Hematopoietic multipotent progenitor cell treated with erythropoietin and hydrocortisone succinate and interleukin-3 and kit ligand, for 6 days (in vitro differentiated cells): ENCODE measurements around the gene ENGASE.

ENCODE experiments used
- DNase-seq: peaks from one replicate; pipeline ENCODE4 v3.0.0-alpha.2; 2015

ENGASE gene

GRCh38 chr17:79116575-79117368, 42.1 kb downstream of the ENGASE start:
- no peak for DNase-seq

- DNase-seq, result no peak
These were observed 43.4 kb downstream of the ENGASE start for GRCh38 chr17:79117905-79118487.

GRCh38 chr17:79118924-79119323, 44.3 kb downstream of the ENGASE start:
- no peak for DNase-seq

- no peak for DNase-seq
These were observed 45.6 kb downstream of the ENGASE start for GRCh38 chr17:79120259-79120658.

GRCh38 chr17:79123988-79124387, 49.4 kb downstream of the ENGASE start:
- no peak for DNase-seq

GRCh38 chr17:79124513-79125209, 50.0 kb downstream of the ENGASE start:
- DNase-seq, result no peak

- DNase-seq, result no peak
These were observed 50.9 kb downstream of the ENGASE start for GRCh38 chr17:79125503-79125902.

GRCh38 chr17:79126139-79126538, 51.5 kb downstream of the ENGASE start:
- no peak for DNase-seq

GRCh38 chr17:79127534-79128135, 53.0 kb downstream of the ENGASE start:
- DNase-seq, result no peak

GRCh38 chr17:79129523-79129922, 54.9 kb downstream of the ENGASE start:
- no peak for DNase-seq

- DNase-seq, result no peak
These were observed 56.1 kb downstream of the ENGASE start for GRCh38 chr17:79130536-79131273.

GRCh38 chr17:79131274-79131635, 56.6 kb downstream of the ENGASE start:
- no peak for DNase-seq

GRCh38 chr17:79131701-79132100, 57.1 kb downstream of the ENGASE start:
- DNase-seq, result no peak

GRCh38 chr17:79132271-79133064, 57.8 kb downstream of the ENGASE start:
- no peak for DNase-seq

- DNase-seq, result no peak
These were observed 58.6 kb downstream of the ENGASE start for GRCh38 chr17:79133214-79133613.

GRCh38 chr17:79133985-79134384, 59.4 kb downstream of the ENGASE start:
- DNase-seq, result no peak

- DNase-seq, result no peak
These were observed 60.4 kb downstream of the ENGASE start for GRCh38 chr17:79135011-79135410.

GRCh38 chr17:79135628-79136405, 61.2 kb downstream of the ENGASE start:
- DNase-seq, result no peak
